ENCODE results near the gene MYOZ1.

MYOZ1 gene

GRCh38 chr10:73647875-73648651 is 6.8 kb upstream of the MYOZ1 start:
- no peak overlapping the region for H3K4me3 ChIP-seq (ENCODE audit: low read depth, low read length)
- no peak for TF ChIP-seq POLR2A (IDR thresholded peaks at IDR 0.05; ENCODE audit: extremely low read depth, insufficient read length)
- TF ChIP-seq, protein P1, sequence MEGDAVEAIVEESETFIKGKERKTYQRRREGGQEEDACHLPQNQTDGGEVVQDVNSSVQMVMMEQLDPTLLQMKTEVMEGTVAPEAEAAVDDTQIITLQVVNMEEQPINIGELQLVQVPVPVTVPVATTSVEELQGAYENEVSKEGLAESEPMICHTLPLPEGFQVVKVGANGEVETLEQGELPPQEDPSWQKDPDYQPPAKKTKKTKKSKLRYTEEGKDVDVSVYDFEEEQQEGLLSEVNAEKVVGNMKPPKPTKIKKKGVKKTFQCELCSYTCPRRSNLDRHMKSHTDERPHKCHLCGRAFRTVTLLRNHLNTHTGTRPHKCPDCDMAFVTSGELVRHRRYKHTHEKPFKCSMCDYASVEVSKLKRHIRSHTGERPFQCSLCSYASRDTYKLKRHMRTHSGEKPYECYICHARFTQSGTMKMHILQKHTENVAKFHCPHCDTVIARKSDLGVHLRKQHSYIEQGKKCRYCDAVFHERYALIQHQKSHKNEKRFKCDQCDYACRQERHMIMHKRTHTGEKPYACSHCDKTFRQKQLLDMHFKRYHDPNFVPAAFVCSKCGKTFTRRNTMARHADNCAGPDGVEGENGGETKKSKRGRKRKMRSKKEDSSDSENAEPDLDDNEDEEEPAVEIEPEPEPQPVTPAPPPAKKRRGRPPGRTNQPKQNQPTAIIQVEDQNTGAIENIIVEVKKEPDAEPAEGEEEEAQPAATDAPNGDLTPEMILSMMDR (IDR thresholded peaks at IDR 0.05; ENCODE audit: low read depth, low read length), result no peak
- TF ChIP-seq MYC (IDR thresholded peaks at IDR 0.05; ENCODE audit: low read depth, low read length), result no peak
- no peak for TF ChIP-seq MAX (IDR thresholded peaks at IDR 0.05; ENCODE audit: low read depth, low read length)
- no peak for DNase-seq (ENCODE audit: low read depth)

- DNase-seq (ENCODE audit: low read depth), result no peak
- no peak overlapping the region for H3K4me3 ChIP-seq (ENCODE audit: low read depth, low read length)
- TF ChIP-seq, protein P1 (IDR thresholded peaks at IDR 0.05; ENCODE audit: low read depth, low read length), result no peak
- TF ChIP-seq MYC (IDR thresholded peaks at IDR 0.05; ENCODE audit: low read depth, low read length) (no peak), POLR2A (IDR thresholded peaks at IDR 0.05; ENCODE audit: extremely low read depth, insufficient read length) (no peak), MAX (IDR thresholded peaks at IDR 0.05; ENCODE audit: low read depth, low read length) (no peak)
Observed at GRCh38 chr10:73647211-73647874, 6.1 kb upstream of the MYOZ1 start.

- no peak for DNase-seq (ENCODE audit: low read depth)
- TF ChIP-seq MYC (IDR thresholded peaks at IDR 0.05; ENCODE audit: low read depth, low read length) (no peak), POLR2A (IDR thresholded peaks at IDR 0.05; ENCODE audit: extremely low read depth, insufficient read length) (no peak), MAX (IDR thresholded peaks at IDR 0.05; ENCODE audit: low read depth, low read length) (no peak)
- TF ChIP-seq, protein P1 (IDR thresholded peaks at IDR 0.05; ENCODE audit: low read depth, low read length), result no peak
- H3K4me3 ChIP-seq (ENCODE audit: low read depth, low read length), result no peak overlapping the region
Observed at GRCh38 chr10:73646598-73647041, 5.3 kb upstream of the MYOZ1 start.

DNA sequence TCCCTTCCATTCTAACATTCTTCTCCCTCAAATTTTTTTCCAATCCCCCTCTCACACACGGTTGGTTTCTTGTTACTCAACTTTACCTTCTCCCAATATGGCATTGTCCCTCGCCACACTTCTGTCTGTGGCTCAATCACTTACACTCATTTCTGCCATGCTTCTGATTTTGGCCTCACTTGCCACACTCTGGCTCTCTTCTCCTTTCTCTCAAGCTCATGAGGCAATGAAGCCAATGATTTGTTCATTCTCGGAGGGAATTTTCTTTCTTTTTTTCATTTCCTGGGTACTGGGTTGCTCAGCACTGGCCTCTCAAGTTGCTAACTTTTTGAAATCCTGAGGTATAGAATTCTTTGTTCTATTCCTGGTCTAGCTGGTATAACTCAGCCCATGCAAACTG is 4.0 kb upstream of the MYOZ1 start:
- DNase-seq (ENCODE audit: low read depth), result no peak
- no peak for TF ChIP-seq POLR2A (IDR thresholded peaks at IDR 0.05; ENCODE audit: extremely low read depth, insufficient read length)
- no peak for TF ChIP-seq MYC (IDR thresholded peaks at IDR 0.05; ENCODE audit: low read depth, low read length)
- no peak for TF ChIP-seq MAX (IDR thresholded peaks at IDR 0.05; ENCODE audit: low read depth, low read length)
- TF ChIP-seq, protein P1 (IDR thresholded peaks at IDR 0.05; ENCODE audit: low read depth, low read length), result no peak

GRCh38 chr10:73644767-73645166 is 3.5 kb upstream of the MYOZ1 start:
- TF ChIP-seq, protein P1 (IDR thresholded peaks at IDR 0.05; ENCODE audit: low read depth, low read length), result no peak
- TF ChIP-seq POLR2A (IDR thresholded peaks at IDR 0.05; ENCODE audit: extremely low read depth, insufficient read length), result no peak
- TF ChIP-seq MAX (IDR thresholded peaks at IDR 0.05; ENCODE audit: low read depth, low read length), result no peak
- TF ChIP-seq MYC (IDR thresholded peaks at IDR 0.05; ENCODE audit: low read depth, low read length), result no peak
- H3K4me3 ChIP-seq (ENCODE audit: low read depth, low read length), result no peak overlapping the region
- no peak for DNase-seq (ENCODE audit: low read depth)

More for the DNA sequence above, 4.0 kb upstream of the MYOZ1 start:
- no peak overlapping the region for H3K4me3 ChIP-seq (ENCODE audit: low read depth, low read length)

All from NB4 (cell line).